GM19324 (cell line): ENCODE results near the gene KIF21A.
"Not testable (repeated sequence)": the region's sequence is repeated elsewhere in the genome, so short reads cannot be mapped to it uniquely, and the experiment has no call there.

Experiments
- ATAC-seq: cut with Tn5 transposase; IDR thresholded peaks from one replicate; pipeline ENCODE4 v1.9.1; 2021; ENCODE audit warnings: mild to moderate bottlenecking, moderate library complexity; ENCODE audit not compliant: unreplicated experiment, low FRiP score

KIF21A gene

DNA sequence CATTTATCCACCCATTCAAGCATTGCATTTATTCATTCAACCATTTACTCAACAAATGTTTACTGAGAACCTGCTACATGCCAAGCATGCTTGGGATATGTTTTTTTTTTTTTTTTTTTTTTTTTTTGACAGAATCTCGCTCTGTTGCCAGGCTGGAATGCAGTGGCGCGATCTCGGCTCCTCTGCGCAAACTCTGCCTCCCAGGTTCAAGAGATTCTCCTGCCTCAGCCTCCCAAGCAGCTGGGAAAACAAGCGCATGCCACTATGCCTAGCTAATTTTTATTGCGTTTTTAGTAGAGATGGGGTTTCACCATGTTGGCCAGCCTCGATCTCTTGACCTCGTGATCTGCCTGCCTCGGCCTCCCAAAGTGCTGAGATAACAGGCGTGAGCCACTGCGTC is 147.3 kb downstream of the KIF21A start:
- not testable (repeated sequence) for ATAC-seq

DNA sequence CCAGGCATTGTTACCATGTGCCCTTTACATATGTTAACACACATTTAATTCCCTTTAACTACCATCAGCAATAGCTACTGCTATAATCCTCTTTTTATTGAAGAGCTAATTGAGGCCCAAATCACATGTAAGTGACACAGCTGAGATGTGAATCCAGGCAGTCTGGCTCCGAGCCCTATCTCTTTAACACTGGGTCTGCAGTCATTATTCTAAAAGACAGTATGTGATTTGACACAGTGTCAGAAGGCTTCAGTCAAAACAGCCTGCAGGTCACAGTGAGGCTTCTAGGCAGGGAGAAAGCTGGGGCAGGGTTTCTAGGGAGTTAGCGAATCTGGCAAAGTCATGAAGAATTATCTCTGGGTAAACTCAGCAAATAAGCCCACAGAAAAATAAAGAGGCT is 148.2 kb downstream of the KIF21A start:
- ATAC-seq, result no peak

DNA sequence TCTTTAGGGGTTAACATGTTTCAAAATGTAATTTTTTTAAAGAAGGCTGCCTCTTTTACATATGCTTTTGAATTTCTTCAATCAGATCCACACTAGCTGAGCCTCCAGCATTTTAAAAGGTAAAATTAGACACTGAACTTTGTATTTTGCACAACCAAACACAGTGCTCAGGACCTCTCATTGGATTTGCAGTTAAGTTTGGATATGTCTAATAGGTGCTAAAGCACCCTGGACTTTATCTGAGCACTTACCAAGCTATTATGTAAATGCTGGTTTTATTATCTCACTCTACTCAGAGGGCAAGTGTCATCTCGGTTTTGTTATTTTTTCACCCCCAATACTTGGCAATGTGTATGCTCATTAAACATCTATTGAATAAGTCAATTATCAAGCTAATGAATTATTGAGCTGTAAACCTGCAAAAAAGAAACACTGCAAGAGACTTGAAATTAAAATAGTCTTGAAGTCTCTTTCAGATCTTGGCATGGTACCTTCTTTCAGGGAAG is 150.7 kb downstream of the KIF21A start:
- no peak for ATAC-seq

DNA sequence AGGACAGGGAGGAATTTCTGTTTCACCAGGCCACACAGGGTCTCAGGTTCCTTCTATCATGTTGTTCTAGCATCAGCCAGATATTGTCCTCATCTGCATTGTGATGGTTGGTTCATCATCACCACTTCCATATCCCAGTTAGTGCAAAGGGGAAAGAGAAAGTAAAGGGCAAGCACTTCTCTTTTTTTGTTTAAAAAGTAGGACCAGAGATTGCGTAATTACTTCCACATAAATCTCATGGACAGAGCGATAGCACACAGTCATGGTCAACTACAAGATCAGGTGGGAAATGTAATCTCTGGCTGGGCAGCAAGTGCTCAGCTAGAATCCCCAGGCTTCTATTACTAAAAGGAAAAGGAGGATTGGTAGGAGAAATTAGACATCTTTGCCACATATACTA is 155.1 kb downstream of the KIF21A start:
- no peak for ATAC-seq

DNA sequence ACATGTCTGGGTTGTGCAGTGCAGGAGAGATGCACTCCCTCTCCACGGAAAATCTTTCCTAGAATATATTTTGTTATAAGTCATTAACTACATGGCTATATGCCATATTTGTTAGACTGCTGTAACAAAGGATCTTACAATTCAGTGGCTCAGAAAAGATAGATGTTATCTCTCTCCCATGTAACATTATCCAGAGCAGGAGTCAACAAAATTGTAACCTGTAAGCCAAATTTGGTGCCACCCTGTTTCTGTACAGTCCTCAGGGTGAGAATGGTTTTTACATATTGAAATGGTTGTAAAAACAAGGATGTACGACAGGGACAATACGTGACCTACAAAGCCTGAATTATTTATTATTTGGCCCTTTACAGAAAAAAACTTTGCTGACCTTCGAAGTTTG is 155.5 kb downstream of the KIF21A start:
- ATAC-seq, result no peak

DNA sequence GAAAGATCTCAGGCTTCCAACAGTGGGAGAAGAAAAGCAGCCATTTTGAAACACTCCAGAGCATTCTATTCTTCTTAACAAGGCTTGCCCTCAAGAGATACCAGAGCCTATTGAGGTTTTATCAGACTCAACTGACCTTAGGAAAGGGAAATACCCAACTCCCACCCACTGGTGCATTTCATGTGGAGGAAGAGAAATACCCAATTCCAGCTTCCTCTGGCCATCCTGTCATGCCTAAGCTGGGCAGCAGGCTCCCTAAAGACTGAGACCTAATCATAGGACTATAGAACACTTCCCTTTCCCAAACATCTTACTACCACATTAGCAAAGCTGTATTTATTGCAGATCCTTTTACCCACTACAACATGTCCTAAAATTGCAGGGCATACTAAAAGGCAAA is 164.5 kb downstream of the KIF21A start:
- no peak for ATAC-seq

DNA sequence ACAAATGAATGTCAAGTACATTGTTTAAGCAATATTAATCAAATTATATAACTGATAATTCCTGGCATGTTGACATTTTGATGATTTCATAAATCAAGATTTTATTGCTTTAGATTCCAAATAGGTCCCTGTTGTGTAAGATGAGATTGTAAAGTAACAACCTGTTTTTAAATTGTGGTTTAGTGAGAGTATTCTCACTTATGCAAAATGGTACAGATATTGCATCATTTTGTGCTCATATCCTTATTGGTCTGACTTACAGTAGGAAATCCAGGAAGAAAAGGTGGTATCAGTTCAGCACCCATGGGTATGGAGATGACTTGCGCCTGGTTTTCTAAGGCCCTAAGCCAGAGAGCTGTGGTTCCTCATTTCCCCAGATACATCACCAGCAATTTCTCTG is 165.5 kb downstream of the KIF21A start:
- ATAC-seq, result no peak

DNA sequence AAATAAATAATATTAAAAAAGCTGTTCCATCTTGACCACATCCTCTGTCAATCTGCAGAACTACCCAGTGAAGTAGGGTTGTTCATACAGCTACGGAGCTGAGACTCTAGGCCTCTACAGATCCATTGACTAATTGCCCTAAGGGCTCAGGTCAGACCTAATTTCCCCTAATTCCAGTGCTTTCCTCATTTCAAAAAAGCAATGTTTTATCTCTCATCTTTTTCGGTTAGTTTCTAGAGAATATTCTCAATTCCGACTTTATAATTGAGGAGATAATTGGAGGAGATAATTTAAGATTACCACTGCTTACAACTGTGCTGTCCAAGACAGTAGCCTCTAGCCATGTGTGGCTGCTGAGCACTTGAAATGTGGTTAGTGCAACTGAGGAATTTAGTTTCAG is 167.1 kb downstream of the KIF21A start:
- ATAC-seq, result no peak

DNA sequence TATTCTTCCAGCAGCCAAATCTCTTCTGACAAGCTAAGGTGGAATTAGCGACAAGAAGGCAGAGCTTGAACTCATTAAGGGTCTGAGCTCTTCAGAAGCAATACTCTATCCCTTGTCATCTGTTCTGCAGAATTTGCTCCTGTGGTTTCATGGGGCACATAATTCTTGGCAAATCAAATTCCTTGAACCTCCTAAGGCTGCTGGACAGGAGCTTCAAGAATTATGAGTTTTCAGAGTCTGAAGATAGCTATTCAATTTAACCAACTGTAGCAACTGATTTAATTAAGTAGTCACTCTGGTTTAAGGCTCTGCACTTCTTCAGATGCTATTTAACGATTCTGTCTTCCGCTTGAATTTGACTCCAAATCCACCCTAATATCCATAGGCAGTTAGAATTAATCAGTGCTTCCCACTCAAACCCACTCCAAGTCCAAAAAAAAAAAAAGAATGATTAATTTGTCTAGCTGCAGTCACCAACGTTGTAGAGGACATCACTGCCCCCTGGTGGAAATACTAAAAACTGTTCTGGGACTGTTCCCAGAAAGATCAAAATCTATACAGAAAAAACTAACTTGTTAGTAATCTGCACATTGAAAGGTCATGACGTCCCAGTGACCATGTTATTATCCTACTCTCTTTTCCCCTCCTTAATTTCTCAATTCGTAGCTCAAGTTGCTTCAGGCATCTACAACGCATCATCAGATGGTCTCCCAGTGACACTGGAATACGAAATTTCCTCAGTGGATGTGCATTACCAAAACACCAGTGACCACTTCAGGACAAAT is 169.9 kb downstream of the KIF21A start:
- ATAC-seq, result no peak

DNA sequence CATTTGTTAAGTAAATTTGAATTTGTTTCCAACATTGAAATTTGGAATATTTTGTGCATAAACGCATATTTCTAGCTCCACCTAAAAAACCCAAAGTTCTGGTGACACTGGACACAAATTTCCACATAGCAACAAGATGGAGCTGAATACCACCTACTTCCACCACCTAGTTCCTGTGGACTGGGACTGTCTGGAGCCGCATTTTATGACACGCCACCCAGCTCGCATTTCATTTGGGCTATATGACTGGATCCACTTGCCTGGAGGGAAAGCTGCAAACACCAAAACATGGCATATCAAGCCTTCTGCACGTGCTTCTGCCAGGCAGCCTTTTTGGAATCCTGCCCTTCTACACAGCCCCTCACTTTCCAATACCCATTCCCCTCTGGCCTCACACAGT is 173.4 kb downstream of the KIF21A start:
- ATAC-seq, result no peak

DNA sequence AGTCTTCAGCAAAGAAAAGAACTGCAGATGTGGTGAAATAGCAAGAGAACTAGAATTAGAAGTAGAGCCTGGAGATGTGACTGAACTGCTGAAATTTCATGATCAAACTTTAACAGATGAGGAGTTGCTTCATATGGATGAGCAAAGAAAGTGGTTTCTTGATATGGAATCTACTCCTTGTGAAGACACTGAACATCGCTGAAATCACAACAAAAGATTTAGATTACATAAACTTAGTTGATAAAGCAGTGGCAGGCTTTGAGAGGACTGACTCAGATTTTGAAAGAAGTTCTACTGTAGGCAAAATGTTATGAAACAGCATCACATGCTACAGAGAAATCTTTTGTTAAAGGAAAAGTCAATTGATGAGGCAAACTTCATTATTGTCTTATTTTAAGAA is 175.0 kb downstream of the KIF21A start:
- no peak for ATAC-seq

DNA sequence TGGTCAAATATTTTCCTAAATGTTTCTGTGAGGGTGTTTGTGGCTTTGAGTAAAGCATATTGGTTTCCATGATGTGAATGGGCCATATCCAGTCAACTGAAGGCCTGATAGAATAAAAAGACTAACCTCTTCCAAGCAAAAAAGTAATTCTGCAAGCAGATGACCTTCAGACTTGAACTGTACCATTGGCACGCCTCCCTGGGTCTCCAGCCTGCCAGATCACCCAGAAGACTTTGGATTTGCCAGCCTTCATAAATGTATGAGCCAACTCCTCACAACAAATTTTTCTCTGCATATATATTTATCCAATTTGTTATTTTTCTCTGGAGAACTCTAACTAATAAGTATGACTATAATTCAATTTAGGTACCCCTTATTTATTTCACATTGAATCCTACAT is 190.3 kb downstream of the KIF21A start:
- ATAC-seq, result no peak
